Subcutaneous abdominal adipose tissue (tissue), 5 donors: Measurements from ENCODE around the gene ECE2.

ENCODE experiments used
- H3K27ac ChIP-seq: one replicate; pipeline ENCODE4 v1.7.0; 2013; ENCODE audit warnings: low read depth, mild to moderate bottlenecking, inconsistent platforms, low read length, moderate library complexity
- H3K27me3 ChIP-seq, 5 donors: one replicate each; pipeline ENCODE4 v1.7.0; 2013; ENCODE audit warnings: low read length in 5 of 5, inconsistent platforms in 1 of 5; ENCODE audit not compliant: control insufficient read depth in 5 of 5, insufficient read depth in 4 of 5
- H3K36me3 ChIP-seq, 5 donors: one replicate each; pipeline ENCODE4 v1.7.0; 2013; ENCODE audit warnings: low read length in 5 of 5; ENCODE audit not compliant: control insufficient read depth in 5 of 5, insufficient read depth in 5 of 5
- H3K4me1 ChIP-seq, 5 donors: one replicate each; pipeline ENCODE4 v1.7.0; 2013; ENCODE audit warnings: low read length in 5 of 5, mild to moderate bottlenecking in 3 of 5, moderate library complexity in 1 of 5; ENCODE audit not compliant: control insufficient read depth in 5 of 5, insufficient read depth in 5 of 5
- H3K4me3 ChIP-seq, 5 donors: one replicate each; pipeline ENCODE4 v1.7.0; 2013; ENCODE audit warnings: low read length in 5 of 5, low read depth in 1 of 5
- H3K9ac ChIP-seq, 5 donors: one replicate each; pipeline ENCODE4 v1.7.0; 2013; ENCODE audit warnings: low read length in 5 of 5, mild to moderate bottlenecking in 4 of 5, moderate library complexity in 3 of 5
- H3K9me3 ChIP-seq, 5 donors: one replicate each; pipeline ENCODE4 v1.7.0; 2013; ENCODE audit warnings: low read length in 5 of 5; ENCODE audit not compliant: control insufficient read depth in 5 of 5
- donor health status: healthy.
- donor health status: healthy.
- donor health status: healthy.
- donor health status: healthy.
- donor health status: healthy.

The ECE2 gene

DNA sequence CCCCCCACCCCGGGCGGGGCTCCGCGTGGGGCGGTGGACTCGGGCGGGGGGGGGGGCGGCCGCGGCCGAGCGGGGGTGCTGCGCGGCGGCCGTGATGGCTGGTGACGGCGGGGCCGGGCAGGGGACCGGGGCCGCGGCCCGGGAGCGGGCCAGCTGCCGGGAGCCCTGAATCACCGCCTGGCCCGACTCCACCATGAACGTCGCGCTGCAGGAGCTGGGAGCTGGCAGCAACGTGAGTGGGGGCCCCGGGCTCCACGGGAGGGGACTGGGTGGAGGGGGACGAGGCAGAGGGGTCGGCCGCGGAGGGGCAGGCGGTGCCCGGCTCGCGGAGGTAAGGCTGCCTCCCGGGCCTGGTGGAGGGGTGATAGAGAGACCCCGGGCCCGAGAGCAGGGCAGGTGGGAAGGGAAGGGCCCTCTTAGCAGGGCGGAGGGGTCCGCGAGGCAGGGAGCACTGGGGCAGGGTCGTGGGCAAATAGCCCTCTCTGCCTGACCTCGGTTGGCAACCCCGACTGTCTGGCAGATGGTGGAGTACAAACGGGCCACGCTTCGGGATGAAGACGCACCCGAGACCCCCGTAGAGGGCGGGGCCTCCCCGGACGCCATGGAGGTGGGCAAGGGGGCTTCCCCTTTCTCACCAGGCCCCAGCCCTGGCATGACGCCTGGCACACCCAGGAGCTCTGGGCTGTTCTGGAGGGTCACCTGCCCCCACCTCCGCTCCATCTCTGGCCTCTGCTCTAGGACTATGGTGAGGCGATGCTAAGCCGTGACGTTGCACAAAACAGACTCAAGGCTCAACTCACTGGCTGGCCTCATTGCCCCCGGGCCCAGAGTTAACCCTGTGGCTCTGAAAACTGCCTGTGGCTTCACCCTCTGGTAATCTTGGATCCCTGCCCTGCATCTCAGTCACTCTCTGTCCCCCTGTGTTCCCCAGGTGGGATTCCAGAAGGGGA, at the start of gene ECE2:
Gene ECE2, plus strand, starts transcription at position 62 of the 950 bp plus-strand sequence. Its CDS starts 132 bp downstream, at position 194.
- Histone ChIP-seq H3K27ac (no peak within 1 kb of the TSS), H3K4me3 (no peak within 1 kb of the TSS), H3K4me1 (peaks cover 0 to 5% (median 0%) of the 10 kb centered on the region in 5 donors), H3K9me3 (peaks cover 0 to 3% (median 0%) of the 10 kb centered on the region in 5 donors), H3K36me3 (no peaks in the 10 kb centered on the region), H3K27me3 (peaks cover 11 to 41% (median 26%) of the 10 kb centered on the region in 5 donors), H3K9ac (no peak within 1 kb of the TSS)

DNA sequence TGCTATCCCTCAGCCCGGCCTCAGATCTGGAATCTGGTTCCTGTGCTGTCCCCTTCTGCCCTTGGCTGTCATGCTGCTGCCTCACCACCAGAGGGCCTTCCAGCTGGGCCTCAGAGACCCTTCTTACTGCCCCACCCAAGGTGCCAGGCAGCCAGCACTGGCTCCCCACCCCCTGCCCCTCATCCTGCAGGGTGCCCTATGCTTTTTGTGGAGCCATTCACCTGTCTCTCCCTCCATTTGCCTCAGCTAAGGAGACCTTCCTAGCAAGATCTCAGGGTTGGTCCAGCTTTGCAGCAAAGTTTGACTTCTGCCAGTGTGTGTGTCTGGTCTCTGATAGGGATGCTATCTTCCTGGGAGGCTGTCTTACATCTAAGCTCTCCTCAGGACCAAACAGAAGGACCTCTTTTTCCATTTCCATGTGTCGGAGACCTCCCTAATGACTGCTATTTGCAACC, 48.3 kb upstream of the ECE2 start:
- Histone ChIP-seq H3K27me3 (peaks cover 32 to 48% (median 44%) of the 10 kb centered on the region in 5 donors), H3K27ac (no peak overlapping the region), H3K4me3 (no peak overlapping the region)

DNA sequence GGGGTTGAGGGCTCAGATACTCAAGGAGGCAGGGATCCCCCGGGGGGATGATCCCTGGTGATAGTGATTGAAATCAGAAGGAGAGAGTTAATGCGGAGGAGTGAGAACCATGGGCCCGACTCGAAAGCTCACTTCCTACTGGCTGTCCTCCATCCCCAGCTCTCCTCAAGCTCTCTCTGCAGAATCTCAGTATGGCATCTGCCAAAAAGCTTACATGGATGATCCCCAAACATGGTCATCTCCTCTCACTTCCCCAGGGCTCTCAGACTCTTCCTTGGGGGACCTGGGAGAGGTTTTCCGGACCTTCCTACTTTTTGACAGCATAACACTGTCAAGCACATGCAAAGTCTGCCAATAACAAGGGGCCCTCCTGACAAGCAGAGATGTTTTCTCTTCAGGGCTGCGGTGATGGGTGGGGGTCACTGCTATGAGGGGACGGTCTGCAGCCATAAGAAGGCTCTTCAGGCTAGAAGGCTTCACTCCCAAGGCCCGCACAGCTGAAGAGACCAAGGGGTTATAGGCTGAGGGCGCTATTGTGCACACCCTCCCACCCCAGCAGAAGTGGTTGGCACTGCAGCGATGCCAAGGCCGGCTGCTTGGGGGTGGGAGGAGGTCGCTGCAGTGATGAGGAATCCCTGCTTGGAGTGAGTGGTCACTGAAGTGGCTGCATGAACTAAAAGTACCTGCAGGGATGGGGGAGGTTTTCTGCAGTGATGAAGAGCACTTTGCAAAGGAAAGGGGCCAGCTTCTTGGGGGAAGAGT, 47.3 kb upstream of the ECE2 start:
- Histone ChIP-seq H3K9ac (no peak overlapping the region), H3K36me3 (no peaks in the 10 kb centered on the region), H3K9me3 (no peaks in the 10 kb centered on the region), H3K27ac (no peak overlapping the region), H3K4me3 (peak overlapping the region in 2 of 5 donors; percentile 58 to 67), H3K4me1 (peaks cover 0 to 22% (median 14%) of the 10 kb centered on the region in 5 donors), H3K27me3 (peaks cover 32 to 57% (median 49%) of the 10 kb centered on the region in 5 donors)

More for the DNA sequence above, 48.3 kb upstream of the ECE2 start:
- H3K36me3 ChIP-seq = no peaks in the 10 kb centered on the region
- peaks cover 0 to 22% (median 14%) of the 10 kb centered on the region in 5 donors for H3K4me1 ChIP-seq
- no peaks in the 10 kb centered on the region for H3K9me3 ChIP-seq
- H3K9ac ChIP-seq = no peak overlapping the region

DNA sequence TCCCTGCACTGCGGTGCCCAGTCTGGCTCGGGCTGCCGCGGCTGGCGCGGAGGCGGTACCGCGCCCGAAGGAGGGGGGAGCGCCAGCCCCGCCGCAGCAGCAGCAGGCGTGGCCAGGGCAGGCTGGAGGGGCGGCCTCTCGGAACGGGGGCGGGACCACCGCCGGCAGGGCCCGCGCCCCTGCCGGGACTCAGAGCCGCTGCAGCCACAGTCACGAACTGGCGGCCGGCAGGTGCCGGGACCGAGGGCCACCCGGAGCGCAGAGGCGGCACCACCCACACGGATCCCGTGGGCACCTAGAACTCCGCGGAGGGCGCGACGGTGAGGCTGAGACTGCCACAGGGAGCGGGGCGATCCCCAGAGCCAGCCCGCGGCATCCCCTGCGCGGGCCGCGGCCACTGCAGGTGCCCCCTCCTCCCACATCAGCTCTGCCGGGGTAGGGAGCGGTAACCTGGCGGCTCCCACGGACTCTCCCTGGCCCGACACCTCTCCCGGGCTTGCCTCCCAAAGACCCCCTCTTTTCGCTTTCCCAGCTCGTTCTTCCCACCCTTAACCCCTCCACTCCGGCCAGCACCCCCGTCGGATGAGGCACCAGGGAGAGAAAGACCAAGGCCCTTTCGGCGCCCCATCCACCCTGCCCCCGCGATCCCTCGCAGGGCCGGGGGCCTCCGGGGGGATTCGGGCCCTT, 46.3 kb upstream of the ECE2 start, which contains the start of gene VWA5B2:
Gene VWA5B2, plus strand, starts transcription at position 192 of the 687 bp plus-strand sequence. CDS start 944 bp downstream, outside the sequence.
- Histone ChIP-seq H3K9me3 (no peaks in the 10 kb centered on the region), H3K36me3 (no peaks in the 10 kb centered on the region), H3K27ac (no peak within 1 kb of the TSS), H3K9ac (peak within 1 kb of the TSS in 2 of 5 donors; percentile 23 to 30), H3K27me3 (peaks cover 32 to 64% (median 58%) of the 10 kb centered on the region in 5 donors), H3K4me3 (peak within 1 kb of the TSS in 4 of 5 donors; percentile 58 to 67 (median 62)), H3K4me1 (peaks cover 0 to 22% (median 14%) of the 10 kb centered on the region in 5 donors)

DNA sequence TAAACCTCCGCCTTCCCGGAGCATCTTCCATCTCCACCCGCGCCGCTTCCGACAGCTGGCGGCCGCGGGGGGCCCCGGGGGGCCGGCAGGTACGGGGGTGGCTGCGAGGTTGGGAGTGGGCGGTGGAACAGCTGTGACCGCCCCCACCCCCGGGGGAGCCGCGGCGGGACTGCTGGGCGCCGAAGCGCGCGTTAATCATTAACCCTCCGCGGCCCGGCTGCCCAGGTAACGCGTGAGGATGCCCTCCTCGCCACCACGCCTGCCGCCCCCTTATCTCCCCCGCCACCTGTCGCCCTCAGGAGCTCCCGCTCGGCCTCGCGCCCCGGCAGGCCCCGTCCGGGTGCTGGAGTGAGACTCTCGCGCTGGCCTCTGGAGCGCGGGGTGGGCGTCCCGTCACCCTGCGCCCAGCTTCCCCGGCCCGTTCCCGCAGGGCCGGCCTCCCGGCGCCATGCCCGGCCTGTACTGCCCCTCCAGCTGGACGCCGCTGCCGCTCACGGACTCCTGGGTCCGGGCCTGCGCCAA, 45.7 kb upstream of the ECE2 start:
- H3K36me3 ChIP-seq = no peaks in the 10 kb centered on the region
- H3K4me1 ChIP-seq = peaks cover 0 to 22% (median 14%) of the 10 kb centered on the region in 5 donors
- H3K9ac ChIP-seq = no peak overlapping the region
- H3K27ac ChIP-seq = no peak overlapping the region
- peaks cover 32 to 65% (median 58%) of the 10 kb centered on the region in 5 donors for H3K27me3 ChIP-seq
- peak overlapping the region in 3 of 5 donors; percentile 58 to 67 (median 65) for H3K4me3 ChIP-seq
- no peaks in the 10 kb centered on the region for H3K9me3 ChIP-seq

DNA sequence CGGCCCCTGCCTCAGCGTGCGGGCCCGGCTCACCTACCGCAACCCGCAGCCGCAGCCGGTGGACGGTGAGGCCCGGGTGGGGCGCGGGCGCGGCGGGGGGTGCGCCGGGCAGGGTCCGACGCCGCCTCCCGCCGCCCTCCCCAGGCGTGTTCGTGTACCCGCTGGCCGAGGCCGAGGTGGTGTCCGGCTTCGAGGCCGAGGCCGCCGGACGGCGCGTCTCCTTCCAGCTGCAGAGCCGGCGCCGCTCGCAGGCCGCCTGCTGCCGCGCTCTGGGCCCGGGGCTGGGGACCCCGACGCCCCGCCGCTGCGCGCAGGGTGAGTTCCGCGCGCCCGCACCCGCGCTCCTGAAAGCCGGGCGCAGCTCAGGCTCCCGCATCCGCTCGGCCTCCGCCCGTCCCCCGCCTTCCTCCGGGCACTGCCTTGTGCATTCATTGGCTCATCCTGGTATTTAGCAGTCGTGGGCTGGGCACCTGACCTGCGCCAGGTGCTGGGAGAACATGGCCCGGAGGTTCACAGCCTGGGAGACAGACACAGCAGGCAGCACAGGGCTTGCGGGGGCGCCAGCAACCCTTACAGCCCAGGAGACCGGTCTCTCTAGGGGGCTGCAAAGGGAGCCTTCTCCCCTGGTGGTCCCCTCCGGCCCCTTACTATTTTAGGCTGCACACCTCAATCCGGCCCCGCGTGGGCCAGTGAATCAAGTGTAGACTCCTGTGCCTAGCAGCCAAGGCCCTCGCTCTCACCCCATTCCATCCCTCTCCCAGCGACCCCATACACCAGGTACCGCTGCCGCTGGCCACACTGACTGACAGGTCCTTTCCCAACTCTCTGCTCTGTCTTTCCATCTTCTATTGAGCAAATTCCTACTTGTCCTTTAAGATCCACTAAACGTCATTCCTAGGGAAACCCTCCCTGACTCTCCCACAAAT, 45.0 kb upstream of the ECE2 start:
- no peaks in the 10 kb centered on the region for H3K36me3 ChIP-seq
- peaks cover 32 to 65% (median 58%) of the 10 kb centered on the region in 5 donors for H3K27me3 ChIP-seq
- H3K4me3 ChIP-seq = peak overlapping the region in 3 of 5 donors; percentile 58 to 67 (median 65)
- H3K4me1 ChIP-seq = peaks cover 0 to 22% (median 14%) of the 10 kb centered on the region in 5 donors
- no peaks in the 10 kb centered on the region for H3K9me3 ChIP-seq
- no peak overlapping the region for H3K9ac ChIP-seq
- no peak overlapping the region for H3K27ac ChIP-seq

DNA sequence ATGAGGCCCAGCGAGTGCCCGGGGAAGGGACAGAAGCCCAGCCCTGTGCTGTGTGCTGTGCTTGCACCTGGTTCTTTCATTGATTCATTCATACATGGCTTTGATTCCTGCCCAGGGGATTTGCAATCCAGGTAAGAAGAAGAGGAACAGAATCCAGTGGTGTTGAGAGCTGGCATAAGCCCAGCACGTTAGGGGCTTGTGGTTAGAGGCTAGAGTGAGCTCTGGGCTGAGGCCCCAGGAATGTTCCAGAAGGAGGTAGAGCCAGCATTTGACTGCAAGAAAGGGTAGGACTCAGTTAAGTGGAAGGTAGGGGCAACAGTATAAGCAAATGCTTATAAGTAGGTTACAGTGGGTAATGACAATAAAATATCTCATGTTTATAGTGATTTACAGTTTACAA, 44.2 kb upstream of the ECE2 start:
- Histone ChIP-seq H3K27me3 (peaks cover 32 to 67% (median 62%) of the 10 kb centered on the region in 5 donors), H3K4me3 (no peak overlapping the region), H3K36me3 (no peaks in the 10 kb centered on the region), H3K27ac (no peak overlapping the region), H3K9ac (no peak overlapping the region), H3K9me3 (no peaks in the 10 kb centered on the region), H3K4me1 (peaks cover 0 to 22% (median 14%) of the 10 kb centered on the region in 5 donors)

DNA sequence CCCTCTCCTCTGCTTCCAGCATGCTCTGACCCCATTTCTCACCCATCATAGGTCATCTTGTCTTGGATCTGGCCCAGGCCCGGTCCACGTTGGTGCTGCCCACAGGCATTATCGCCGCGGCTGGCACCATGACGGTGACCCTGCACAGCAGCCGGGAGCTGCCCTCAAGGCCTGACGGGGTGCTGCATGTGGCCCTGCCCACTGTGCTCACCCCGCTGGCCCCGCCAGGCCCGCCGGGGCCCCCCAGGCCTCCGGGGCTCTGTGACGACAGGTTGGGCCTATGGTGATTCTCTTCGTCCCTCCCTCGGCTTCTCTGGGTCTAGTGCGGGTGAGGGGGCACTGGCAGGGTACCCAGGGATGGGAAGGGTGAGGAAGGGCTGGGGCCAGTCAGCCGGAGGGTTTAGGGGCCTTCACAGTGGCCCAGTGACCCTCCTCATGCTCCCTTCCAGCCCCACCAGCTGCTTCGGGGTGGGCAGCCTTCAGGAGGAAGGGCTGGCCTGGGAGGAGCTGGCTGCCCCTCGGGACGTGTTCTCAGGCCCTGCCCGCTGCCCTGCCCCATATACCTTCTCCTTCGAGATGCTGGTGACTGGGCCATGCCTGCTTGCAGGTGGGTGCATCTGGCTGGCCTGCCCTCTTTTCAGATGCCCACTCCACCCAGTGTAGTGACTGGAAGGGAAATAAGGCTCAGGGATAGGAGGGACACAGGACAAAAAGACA, 42.5 kb upstream of the ECE2 start:
- H3K4me3 ChIP-seq = no peak overlapping the region
- H3K9ac ChIP-seq = no peak overlapping the region
- H3K4me1 ChIP-seq = peaks cover 0 to 22% (median 14%) of the 10 kb centered on the region in 5 donors
- no peaks in the 10 kb centered on the region for H3K36me3 ChIP-seq
- H3K9me3 ChIP-seq = no peaks in the 10 kb centered on the region
- peaks cover 30 to 63% (median 58%) of the 10 kb centered on the region in 5 donors for H3K27me3 ChIP-seq
- H3K27ac ChIP-seq = no peak overlapping the region
